Superior temporal gyrus (tissue), 1 donor: Measurements from ENCODE around the gene DTNBP1.
A peak's percentile ranks its signal among the peaks of the same experiment; 100 is the strongest.

ENCODE experiments used
- DNase-seq: peaks from one replicate; pipeline ENCODE4 v3.0.0-alpha.2; 2016; ENCODE audit errors: extremely low spot score

The DTNBP1 gene, protein sequence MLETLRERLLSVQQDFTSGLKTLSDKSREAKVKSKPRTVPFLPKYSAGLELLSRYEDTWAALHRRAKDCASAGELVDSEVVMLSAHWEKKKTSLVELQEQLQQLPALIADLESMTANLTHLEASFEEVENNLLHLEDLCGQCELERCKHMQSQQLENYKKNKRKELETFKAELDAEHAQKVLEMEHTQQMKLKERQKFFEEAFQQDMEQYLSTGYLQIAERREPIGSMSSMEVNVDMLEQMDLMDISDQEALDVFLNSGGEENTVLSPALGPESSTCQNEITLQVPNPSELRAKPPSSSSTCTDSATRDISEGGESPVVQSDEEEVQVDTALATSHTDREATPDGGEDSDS

DNA sequence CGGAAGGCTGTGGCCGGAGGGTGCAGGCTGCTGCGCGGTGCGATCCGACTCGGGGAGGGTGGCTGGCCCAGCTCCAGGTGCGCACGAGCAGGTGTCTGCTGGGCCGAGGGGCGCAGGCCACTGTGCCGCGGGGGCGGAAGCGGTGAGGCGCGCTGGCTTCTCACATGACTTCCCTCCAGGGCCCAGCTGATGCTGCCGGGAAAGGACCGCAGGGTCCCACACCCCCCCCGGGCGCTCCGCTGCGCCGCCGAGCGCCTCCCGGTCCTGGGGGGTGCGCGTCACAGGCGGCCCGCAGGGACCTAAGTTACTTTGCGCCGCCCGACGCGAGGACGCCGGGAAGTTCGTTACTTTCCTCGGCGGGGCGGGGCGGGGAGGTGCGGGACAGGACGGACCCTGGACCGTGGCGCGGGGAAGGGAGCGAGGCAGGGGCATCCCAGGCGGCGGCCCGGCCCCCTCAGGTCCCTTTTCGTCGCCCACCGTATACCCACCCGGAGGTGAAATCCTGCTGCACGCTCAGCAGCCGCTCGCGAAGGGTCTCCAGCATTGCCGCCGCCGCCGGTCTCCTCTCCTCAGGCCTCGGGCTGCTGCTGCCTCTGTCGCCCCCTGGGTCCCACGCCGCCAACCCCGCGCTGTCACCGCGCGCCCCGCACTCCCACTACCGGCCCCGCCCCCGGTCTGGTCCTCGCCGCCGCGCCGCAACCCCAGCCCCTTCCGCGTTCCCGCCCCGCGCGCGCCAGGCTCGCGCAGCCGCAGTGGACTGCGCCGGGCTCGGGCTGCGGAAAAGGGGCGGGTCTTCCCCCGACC is at the start of gene DTNBP1:
TSS of gene DTNBP1 (minus strand) at position 703 of the 804 bp plus-strand sequence. CDS start at position 544, 159 bp downstream.
- DNase-seq = peak; percentile 83

DNA sequence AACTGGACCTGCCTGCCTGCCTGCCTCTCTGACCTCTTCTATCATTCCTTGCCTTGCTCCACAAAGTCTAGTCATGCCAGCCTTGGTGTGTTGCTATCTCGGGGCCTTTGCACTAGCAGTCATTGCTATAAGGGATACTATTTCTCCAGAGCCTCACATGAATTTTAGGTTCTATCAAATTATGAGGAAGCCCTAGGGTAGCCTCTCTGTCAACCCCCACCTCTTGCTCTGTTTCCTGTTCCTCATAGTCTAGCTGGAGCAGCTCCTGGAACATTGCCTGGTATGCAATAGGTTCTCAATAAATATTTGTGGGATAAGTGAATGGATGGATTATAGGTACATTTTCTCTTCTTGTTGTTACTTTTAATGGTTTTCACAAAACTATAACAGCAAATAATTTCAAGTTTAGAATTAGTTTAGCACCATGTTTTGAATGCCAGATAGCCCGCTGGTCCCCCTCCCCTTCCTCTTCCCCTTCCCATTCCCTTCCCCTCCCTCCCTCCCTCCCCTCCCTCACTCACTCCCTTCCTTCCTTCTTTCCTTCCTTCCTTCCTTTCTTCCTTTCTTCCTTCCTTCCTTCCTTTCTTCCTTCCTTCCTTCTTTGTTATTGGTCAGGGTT is 46.9 kb upstream of the DTNBP1 start:
- no peak for DNase-seq

DNA sequence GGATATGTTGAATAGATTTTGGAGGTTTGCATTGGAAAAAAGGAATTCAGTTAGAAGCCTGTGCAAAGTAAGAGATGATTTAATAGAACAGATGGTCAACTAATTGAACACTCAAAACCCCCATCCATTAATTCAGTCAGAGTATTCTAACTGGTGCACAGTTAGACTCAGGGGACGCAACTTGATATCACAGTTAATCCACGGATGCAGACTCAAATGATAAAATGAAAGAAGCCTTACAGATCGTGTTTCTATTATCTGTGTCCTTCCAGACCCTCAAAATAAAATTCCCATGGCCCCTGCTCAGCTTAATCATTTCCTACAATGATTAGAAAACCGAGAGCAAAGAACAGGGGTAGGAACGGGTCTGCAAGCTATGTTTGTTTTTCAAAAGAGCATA is 45.4 kb upstream of the DTNBP1 start:
- no peak for DNase-seq

DNA sequence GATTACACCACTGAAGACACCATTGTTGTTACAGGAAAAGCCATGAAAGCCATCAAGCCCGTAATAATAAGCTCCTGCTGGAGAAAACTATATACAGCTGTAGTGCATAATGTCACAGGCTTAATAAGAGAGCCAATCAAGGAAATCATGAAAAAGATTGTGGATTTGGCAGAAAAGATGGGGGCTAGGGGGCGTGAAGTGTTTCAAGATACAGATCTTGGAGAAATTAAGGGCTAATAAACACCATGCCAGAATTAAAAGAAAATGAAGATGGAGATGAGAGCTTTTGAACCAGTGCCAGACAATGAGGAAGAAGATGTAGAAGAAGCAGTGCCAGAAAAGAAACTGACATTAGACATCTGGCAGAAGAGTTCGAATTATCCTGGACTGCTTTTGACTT is 43.2 kb upstream of the DTNBP1 start:
- no peak for DNase-seq

DNA sequence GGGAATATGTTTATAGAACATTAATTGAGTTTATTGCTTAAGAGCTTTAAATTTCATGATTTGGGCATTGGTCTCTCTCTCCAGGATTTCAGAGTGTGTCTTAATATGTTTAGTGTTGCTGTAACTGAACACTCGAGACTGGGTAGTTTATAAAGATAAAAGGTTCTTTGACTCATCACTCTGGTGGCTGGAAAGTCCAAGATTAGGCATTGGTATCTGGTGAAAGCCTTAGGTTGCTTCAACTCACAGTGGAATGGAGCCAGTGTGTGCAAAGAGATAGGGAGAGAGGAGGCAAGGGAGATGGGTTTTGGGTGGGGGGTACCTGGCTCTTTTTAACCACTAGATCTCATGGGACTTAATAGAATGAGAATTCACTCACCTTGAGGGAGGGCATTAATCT is 35.6 kb upstream of the DTNBP1 start:
- no peak for DNase-seq

DNA sequence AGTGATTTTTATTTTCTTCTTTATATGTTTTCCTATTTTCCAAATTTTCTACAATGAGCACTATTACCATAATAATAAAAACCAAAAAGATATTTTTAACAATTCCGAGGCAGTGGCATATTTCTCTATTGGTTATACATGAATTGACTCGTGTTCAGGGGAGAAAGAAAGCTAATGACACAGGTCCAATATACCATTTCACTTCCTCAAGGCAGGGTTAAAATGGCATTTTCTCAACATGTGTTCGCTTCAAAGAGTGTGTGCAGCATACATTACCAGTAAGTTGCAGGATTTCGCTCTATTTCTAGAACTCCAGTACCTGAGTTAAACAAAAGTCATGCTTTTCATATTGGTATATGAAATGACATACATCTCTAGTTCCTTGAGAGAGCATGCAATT is 35.1 kb upstream of the DTNBP1 start:
- DNase-seq = no peak

DNA sequence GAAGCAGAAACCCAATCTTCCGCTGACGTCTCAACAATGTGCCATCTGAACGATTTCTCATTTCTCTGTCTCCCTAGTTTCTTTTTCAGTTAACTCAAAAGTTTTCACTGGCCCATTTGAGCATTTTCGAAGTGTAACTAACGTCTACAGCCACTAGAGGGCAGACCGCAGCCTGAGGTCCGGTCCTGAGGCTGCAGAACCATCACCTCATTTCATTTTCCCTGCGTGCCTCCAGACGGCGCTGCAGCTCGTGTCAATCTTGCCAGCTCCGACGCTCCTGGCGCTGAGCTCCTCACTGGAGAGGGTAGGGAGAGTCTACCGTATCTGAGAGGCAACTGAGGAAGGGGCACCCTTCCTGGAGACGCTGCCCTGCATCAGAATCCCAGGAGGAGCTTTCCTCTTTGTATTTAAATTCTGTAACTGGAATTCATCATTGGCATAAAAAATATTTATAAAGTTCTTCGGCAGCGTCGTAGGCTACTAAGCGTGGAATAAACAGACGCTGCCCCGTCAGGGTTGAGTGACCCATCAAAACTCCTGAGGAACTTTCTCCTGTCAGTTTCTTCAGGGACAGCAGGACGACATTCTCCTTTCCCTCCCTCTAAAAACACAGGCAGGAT is 28.5 kb upstream of the DTNBP1 start:
- peak; percentile 96 for DNase-seq

DNA sequence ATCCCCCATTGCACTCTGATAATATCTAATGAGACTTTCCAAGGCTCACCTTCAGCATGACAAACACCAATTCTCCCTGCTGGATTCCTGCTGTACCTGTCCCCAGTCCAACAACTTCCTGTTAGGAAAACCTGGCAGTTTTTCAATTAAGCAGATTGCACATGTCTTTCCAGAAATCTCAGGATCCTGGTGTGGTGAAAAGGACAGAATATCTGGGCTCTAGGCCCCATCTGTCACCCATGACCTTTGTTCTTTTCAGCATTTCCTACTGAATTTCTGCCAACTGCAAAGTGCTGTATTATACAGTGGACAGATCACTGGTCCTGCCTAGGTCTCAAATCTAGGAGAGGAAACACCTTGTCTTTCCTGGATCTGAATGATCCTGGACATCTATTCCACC is 27.7 kb upstream of the DTNBP1 start:
- no peak for DNase-seq

DNA sequence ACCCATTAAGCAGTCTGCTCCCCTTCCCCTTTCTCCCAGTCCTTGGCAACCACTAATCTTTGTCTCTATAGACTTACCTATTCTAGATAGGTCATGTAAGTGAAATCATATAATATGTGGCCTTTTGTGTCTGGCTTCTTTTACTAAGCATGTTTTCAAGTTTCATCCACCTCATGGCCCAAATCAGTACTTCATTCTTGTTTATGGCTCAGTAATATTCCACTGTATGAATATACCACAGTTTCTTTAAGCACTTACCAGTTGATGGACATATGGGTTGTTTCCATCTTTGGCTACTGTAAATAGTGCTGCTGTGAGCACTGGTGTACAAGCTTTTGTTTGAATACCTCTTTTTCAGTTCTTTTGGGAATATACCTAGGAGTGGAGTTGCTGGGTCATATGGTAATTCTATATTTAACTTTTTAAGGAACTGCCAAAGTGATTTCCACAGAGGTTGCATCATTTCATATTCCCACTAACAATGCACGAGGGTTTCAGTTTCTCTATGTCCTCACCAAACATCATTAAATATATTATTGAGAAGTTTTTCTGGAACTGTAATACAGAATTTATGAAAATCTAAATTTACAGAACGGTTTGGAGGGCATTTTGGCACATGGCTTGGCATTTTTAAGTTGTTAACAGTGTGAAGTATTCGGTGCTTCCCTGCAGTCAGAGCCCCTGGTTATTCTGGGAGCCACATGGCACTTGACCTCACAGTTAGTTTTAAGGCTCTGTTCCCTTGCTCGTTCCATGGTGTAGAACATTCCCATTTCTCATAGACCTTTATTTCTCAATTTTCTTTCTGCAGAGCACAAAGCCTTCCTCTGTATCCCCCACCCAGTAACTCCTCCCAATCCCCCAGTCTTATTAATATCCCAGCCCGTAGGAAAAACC is 27.0 kb upstream of the DTNBP1 start:
- no peak for DNase-seq

DNA sequence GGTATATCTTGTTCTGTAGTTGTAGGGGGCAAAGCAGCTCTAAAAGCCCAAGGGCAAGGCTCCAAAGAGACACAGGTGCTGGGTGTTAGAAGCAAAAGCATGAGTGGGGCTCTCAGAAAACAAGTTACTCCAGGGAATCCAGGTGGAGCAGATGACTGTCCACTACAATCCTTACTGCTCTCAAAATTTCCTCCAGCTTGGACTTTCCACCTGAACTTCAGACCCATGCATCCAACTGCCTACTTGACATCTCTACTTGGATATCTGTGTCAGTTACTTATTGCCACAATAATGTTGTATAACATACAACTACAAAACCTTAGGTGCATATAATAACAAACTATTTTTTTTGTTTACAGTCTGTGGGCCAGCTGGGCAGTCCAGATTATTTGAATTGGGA is 22.8 kb upstream of the DTNBP1 start:
- no peak for DNase-seq

DNA sequence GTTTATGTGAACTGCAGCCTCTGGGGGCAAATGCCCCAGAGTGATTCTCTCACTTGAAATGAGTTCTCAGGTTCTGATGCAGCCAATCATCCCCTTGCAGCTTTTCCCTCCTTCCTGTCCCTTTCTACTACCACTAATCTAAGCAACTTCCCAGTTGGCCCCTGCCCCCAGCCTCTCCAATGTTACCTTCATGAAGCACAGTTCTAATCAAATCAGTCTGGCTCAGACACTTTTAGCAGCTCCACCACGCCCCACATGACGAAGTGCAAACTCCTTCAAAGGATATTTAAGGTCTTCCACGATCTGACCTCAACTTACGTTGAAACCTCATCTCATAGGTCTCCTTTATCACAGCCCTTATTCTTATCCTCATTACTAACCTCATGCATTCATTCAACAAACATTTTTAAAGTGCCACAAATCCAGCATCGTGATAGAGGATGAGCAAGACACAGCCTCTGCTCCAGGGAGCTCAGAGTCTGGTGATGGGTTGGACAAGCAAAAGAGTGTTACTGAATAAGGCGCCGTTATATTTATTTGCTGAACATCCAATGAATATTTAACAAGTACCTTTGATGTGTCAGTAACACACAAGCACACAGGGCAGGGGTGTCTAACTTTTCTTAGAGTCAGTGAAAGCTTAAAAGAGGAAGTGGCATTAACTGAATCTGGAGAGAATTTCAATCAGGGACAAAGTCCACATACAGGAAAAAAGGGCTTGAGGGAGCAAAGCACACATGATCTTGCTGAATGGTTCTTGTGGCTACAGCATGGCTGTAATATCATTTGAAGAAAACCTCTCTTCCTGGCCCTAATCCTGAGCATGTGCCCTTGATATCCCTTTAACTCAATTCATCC is 20.4 kb upstream of the DTNBP1 start:
- DNase-seq = no peak

DNA sequence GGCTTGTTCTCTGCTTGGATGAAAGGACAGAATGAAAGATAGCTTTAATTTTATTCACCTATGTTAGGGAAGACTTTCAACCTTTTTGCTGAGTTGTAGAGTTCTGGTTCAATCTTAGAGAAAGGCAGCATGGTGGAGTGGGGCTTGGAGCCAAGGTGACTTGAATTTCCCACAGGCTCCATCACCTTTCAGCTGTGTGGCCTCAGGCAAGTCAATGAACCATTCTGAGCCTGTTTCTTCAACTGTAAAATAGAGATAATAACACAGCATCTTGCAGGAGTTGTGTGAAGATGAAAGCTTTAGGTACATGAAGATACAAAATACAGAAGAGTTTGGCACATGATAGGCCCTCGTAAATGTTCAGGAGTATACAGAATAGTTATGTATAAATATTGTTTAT is 19.1 kb upstream of the DTNBP1 start:
- DNase-seq = no peak

DNA sequence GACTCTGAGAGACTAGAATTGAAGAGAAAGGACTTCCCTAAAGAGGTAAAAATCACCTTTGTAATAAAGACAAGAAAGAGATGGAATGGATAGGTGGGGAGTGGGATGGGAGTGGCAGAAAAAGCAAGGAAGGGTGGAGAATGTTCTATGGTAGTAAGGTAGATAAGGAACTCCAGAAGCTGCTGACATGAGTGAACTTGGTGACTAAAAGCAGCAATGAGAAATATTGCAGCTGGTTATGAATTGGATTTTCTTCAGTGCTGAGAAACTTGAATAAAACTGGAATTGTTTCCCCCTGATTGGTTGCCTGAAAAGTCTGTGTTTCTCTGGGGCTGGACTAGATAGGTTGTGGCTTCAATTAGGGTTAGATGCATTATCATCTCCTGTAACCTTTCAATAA is 15.7 kb upstream of the DTNBP1 start:
- DNase-seq = no peak

DNA sequence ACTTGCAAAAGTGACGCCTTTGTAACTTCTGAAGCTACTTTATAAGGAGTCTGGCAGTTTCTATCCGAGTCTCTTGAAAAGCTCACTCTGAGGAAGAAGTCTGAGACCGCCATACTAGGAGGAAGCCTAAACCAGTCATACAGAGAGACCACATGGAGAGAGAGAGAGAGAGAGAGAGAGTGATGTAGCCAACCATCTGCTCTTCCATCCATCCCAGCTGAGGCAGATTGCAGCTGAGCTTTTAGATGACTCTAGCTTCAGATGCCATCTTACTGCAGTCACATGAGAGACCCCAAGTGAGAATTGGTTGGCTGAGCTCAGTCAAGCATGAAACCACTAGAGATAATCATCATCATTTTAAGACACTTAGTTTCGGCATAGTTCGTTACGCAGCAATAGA is 15.0 kb upstream of the DTNBP1 start:
- DNase-seq = no peak

DNA sequence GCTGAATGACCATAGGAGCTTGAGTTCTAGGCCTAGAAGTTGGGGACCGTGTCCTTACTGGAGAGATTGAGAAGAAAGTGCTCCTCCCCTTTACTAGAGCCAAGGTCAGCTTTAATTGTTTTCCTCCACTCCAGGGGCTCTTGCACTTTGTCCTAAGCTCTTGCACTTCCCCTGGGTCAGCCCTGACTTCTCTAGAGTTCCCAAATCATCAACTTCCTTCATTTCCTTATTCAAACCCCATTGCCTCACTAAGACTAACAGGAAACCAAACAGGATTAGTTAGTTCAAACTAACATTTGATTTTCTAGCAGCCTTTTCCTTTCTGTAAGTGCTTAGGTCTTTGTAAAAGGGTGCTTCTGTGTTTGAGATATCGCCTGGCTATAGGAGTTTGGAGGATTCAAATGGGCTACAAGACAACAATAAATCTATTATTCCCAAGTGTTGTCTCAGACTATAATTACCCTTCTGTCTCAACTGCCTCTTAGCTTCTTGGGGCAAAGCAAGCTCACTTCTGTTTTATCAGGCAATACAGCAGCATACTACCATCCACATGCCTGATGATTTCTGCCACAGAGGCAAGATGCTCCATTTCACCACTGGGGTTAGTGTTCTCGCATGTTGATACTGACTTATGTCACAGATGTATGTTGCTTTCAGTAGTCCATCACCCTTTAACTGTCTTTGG is 12.8 kb upstream of the DTNBP1 start:
- no peak for DNase-seq

DNA sequence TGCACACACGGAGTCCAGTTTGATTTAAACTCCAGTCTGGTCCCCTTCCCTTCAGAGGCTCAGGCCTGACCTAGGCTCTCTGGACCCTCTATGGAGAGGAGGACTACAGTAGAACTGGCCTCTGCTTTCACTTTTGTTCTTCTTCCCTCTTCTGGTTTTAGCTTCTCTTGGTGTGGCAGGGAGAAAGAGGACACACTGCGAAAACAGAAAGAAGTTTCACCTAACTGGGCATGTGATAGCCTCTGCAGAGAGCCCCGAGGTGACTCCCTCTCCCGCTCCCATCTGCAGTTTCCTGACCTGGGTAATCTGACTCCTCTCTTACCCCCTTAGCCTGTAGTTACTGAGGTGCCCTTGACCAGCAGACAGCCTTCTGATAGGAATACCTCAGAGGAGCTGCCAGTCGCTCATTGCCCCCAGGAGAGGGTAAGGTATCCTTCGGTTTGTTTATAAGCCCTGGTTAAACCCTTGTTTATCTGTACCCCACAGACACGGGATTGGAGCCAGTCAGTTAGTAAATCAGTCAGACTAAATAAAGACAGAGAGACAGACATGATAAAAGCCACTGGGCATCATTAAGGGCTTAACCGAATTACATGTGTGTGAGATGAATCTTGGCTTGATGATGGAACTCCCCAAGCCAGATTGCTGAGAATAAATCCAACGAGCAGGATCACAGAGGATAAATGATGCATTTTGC is 12.0 kb upstream of the DTNBP1 start:
- DNase-seq = no peak

DNA sequence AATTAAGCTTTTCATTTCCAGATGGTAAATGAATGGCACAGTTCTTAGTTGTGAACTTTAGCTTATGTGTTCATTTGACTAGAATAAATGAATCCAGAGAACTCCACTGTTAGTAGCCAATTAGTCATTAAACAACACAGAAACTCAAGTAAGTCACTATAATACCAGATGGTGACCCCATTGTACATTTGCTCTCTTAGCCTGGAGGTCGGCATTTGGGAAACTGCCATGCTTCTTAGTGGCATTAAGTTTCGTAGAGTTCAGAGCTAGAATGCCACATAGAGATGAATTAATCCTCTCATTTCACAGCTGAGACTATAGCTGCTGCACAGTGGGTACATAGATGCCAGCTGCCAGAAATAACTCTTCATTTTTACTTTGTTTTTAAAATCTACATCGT is 10.8 kb upstream of the DTNBP1 start:
- no peak for DNase-seq

DNA sequence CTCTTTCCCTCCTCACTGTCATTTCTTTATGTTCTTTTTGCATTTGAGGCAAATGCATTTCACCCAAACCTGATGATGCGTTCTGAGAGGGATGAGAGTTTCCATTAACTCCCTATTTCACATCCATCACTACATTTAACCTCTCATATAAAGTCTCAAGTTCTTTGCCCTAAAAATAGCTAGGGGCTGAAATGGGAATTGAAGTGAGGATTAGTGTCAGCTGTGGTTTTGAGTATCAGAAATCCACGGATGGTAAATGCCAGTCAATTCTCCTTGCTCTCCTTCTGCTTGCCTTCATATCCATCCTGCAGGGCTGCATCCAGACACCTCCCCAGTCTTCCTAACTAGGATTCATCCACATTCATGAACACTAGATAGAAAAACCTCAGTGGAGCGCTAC is 10.0 kb upstream of the DTNBP1 start:
- DNase-seq = no peak

DNA sequence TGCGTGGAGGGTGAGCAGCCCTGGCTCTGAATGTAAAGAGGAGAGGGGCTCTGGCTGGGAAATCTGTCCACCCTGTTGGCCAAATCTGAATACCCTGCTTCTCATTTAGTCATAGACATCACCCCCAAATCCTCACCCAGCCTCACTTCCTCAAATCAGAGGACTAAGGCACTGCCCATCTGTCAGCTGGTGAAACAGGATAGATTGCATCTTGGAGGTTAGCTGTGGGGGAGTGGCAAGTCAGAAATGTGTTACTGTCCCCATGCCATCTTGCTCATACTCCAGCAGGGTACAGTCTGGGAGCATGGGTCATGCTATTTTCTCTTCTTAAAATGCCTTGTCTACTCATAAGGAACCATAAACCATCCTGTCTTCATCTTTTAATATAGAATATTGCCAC is 9.5 kb upstream of the DTNBP1 start:
- DNase-seq = no peak
